ENCODE data around the gene FMN1.
A peak's percentile ranks its signal among the peaks of the same experiment; 100 is the strongest.

FMN1 gene

GRCh38 chr15:33099739-33100138 lies 94.8 kb downstream of the FMN1 start:
- no peak overlapping the region for H3K4me3 ChIP-seq (ENCODE audit: low read depth, low read length)
- no peak for DNase-seq (ENCODE audit: low read depth)

- no peak for DNase-seq (ENCODE audit: low read depth)
- no peak overlapping the region for H3K4me3 ChIP-seq (ENCODE audit: low read depth, low read length)
Measured at GRCh38 chr15:33099213-33099612, 95.3 kb downstream of the FMN1 start.

GRCh38 chr15:33098094-33099058 lies 96.1 kb downstream of the FMN1 start:
- no peak overlapping the region for H3K4me3 ChIP-seq (ENCODE audit: low read depth, low read length)
- no peak for DNase-seq (ENCODE audit: low read depth)

DNA sequence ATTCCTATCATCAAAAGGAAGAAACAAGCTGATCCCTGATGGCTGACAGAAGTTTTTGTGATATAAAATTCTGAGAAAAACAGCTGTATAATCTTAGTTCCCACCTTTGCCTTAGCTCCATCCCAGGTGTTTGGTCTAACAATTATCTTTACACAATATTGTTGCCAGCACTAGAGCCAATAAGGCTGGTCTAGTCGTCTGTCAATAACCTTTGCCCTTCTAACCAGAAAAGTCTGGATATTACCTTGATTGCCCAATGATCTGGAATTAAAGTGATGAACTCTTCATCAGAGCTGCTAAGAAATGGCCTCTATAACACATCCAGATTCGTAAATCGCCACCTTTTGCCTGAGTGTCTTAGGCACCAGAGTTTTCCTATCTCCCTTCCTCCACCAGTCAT lies 98.4 kb downstream of the FMN1 start:
- DNase-seq (ENCODE audit: low read depth), result no peak
- no peak overlapping the region for H3K4me3 ChIP-seq (ENCODE audit: low read depth, low read length)

DNA sequence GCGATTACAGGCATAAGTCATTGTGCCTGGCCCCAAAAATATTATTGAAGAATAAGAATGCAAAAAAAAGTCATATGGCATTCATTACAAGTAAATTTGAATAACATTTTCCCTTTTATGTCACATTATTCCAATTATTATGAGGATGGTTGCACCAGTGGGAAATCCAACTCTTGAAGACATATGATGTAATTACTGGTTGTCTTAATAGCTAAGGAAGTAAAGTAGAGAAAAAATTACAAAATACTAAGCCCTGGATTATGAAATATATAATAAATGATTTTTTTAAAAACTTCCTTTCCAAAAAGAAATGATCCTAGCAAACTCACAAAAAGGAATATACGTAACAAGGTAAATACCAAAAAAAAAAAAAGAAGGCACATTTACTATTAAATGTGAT lies 98.9 kb downstream of the FMN1 start:
- DNase-seq (ENCODE audit: low read depth), result no peak

GRCh38 chr15:33094336-33094735 lies 100.2 kb downstream of the FMN1 start:
- H3K4me3 ChIP-seq (ENCODE audit: low read depth, low read length), result no peak overlapping the region
- no peak for DNase-seq (ENCODE audit: low read depth)

More for the DNA sequence above, 98.9 kb downstream of the FMN1 start:
- no peak overlapping the region for H3K4me3 ChIP-seq (ENCODE audit: low read depth, low read length)

DNA sequence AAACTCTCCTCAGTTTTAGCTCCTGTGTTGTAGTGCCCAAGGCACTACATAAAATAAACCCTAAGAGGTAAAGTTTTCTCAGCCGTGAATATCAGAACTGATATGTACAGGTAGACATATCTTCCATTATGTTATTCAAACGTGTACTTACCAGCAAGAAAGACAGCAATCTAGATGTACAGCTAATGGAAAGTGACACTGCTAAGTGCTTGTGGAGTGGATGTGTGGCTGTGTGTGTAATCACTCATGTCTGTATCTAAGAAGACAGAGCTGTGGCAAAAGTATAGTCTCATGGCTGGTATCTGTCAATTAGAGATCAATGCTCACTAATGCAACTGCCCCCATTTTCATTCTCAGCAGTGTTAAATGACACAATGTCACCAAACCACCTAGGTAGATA lies 101.3 kb downstream of the FMN1 start:
- DNase-seq (ENCODE audit: low read depth), result no peak
- no peak overlapping the region for H3K4me3 ChIP-seq (ENCODE audit: low read depth, low read length)

- no peak overlapping the region for H3K4me3 ChIP-seq (ENCODE audit: low read depth, low read length)
- no peak for DNase-seq (ENCODE audit: low read depth)
Measured at GRCh38 chr15:33091983-33092693, 102.4 kb downstream of the FMN1 start.

- peak; percentile 87 for DNase-seq (ENCODE audit: low read depth)
- H3K4me3 ChIP-seq (ENCODE audit: low read depth, low read length), result no peak overlapping the region
Measured at GRCh38 chr15:33089878-33090757, 104.4 kb downstream of the FMN1 start.

DNA sequence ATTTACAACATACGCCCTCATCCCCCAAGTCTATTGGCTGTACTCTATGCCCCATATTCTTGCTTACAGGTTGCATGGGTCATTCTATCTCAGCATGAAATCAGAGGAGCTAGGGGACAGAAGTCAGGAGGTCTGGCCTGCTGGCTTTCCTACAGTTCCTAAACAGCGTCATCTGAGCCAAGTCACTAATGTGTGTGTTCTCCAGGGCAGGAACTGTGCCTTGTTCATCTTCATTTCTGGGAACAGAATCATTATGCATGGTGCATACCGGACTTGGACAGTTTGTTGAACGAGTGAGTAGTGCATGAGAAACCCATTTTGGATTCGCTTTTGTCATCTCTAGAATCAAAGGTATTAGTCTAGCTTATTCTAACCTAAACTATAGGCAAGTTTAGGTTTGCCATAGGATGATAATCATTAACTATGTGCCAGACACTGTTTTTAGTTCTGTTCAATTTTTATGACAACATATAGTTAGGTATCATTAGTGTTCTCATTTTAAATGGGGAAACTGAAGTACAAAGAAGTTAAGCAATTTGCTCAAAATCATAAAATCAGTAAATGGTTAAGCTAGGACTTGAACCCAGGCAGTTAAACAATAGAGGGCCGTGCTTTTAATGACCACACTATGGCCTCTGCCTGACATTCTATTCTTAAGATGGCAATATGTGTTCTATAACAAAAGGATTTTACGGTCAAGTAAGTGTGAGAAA lies 105.2 kb downstream of the FMN1 start:
- DNase-seq (ENCODE audit: low read depth), result no peak
- no peak overlapping the region for H3K4me3 ChIP-seq (ENCODE audit: low read depth, low read length)

DNA sequence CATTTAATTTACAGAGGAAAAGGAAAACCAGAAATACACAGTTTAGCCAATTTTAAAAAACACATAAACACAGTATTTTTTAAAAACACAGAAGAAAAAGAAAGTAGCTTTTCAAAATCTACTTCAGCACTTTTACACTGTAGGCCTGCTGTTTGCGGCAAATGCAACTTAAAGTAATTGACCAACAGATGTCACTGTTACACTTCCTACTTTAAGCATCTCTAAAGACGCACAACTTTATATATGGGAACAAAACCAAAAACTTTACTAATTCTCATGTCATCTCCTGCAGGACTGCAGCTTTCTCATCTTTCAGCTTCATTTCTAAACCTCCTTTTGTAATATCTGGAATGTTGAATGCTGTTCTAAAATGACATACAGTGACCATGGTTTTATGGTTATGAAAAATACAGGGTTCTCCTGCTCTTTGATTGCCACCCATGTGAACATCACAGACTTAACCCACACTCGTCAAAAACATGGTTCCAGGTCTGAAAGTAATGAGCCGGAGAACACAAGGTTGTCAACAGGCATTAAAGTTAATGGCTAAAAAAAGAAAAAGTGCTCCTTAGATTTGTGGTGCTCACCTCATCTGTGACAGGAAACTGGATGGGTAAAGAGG lies 107.9 kb downstream of the FMN1 start:
- DNase-seq (ENCODE audit: low read depth), result peak; percentile 49
- H3K4me3 ChIP-seq (ENCODE audit: low read depth, low read length), result no peak overlapping the region

DNA sequence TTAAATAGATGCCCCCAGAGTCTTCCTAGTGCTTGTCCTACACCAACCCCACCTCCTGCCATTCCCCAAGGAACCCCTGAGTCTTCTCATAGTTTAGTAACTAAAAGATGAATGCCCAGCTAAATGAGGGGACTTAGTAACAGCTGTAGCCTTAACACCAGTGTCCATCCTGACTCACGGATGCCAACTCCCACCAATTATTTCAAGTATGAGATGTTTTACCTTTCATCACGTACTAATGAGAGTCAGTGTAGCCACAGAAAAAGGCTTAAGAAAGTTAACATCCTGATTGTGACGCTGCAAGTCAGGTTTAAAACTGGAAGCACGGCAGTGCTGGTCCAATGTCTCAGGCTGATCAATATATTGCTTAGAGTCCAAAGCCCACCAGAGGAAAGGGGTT lies 109.9 kb downstream of the FMN1 start:
- DNase-seq (ENCODE audit: low read depth), result no peak
- no peak overlapping the region for H3K4me3 ChIP-seq (ENCODE audit: low read depth, low read length)

GRCh38 chr15:33083232-33084081 lies 111.1 kb downstream of the FMN1 start:
- no peak for DNase-seq (ENCODE audit: low read depth)
- H3K4me3 ChIP-seq (ENCODE audit: low read depth, low read length), result no peak overlapping the region

DNA sequence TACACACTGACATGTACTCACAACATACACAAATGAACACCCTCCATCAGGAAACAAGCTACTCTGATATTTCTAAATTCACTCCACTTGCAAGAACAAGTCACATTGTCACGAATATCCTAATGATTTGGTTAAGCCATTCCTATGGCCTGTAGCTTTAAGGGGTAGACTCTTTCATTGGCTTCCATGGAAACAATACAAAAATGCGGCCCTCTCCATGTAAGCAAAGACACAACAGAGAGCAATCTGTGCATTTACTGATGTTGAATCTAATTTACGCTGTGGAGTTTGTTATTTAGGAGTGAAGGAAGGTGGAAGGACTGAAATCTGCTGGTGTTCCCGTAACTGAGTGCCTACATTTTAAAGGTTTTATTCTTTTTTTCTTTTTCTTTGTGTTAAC lies 114.5 kb downstream of the FMN1 start:
- no peak for DNase-seq (ENCODE audit: low read depth)
- no peak overlapping the region for H3K4me3 ChIP-seq (ENCODE audit: low read depth, low read length)

DNA sequence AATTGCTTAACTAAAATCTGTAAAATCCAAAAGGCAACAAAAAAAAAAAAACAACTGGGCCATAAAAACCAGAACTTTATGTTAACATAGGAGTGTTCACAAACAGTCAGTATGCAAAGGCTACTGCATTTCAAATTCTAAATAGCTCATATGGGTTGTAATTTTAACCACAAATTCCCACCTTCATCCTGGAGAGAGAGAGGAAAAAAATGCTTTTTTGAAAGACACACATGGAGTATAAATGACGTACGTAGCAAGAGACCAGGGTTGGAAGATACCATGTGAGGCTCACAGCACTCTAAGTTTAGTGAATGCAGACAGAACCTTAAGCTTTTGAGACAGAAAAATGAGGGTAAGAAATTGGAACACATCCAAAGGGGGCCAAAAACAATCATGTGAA lies 115.9 kb downstream of the FMN1 start:
- no peak for DNase-seq (ENCODE audit: low read depth)
- H3K4me3 ChIP-seq (ENCODE audit: low read depth, low read length), result no peak overlapping the region

DNA sequence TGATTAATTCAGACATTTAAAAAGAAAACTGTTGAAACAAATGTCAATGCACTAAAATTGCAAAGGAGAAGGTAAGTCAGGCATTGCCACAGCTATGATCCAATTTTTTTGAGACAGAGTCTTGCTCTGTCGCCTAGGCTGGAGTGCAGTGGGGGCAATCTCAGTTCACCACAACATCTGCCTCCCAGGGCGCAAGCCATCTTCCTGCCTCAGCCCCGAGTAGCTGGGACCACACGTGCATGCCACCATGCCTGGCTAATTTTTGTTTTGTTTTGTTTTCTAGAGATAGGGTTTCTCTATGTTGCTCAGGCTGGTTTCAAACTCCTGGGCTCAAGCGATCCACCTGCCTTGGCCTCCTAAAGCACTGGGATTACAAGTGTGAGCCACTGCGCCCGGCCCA lies 117.6 kb downstream of the FMN1 start:
- DNase-seq (ENCODE audit: low read depth), result no peak
- no peak overlapping the region for H3K4me3 ChIP-seq (ENCODE audit: low read depth, low read length)

DNA sequence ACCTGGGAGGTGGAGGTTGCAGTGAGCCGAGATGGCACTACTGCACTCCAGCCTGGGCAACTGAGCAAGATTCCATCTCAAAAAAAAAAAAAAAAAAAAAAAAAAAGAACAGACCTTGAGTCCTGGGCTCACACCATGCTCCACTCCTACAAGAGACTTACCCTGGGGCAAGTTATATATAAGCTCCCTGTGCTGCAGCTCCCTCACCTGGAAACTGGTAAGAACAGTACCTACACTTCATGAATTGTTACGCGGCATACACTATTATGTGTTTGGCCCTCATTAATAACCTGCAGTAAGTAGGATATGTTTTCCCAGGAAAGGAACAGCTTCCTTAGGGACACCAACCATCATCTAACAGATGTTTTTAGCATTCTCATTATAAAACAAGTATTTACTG lies 119.6 kb downstream of the FMN1 start:
- no peak for DNase-seq (ENCODE audit: low read depth)
- no peak overlapping the region for H3K4me3 ChIP-seq (ENCODE audit: low read depth, low read length)

DNA sequence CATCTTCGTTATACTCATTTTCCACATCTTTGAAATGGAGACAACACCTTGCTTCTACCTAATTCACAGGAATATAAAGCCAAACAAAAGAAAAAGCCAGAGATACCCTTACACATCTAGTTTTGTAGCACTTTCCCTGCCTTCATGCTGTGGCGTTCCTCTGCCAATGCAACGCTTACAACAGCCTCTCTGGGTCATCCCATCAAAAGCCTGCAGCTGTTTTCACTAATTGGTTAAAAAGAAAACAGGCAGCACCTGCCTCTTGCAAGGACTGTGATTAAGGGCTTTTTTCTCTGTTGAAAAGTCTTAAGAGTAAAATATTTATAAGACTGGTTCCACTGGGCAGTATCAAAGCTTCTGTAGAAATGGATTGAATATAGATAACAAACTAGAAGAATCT lies 120.3 kb downstream of the FMN1 start:
- DNase-seq (ENCODE audit: low read depth), result no peak
- no peak overlapping the region for H3K4me3 ChIP-seq (ENCODE audit: low read depth, low read length)
